A549 (cell line): ENCODE results near the gene AUTS2. TPM values are rescaled to one million over a fixed set of nuclear protein-coding genes. Genes with fewer than 3 reads are reported as not detected.

Experiments
- ATAC-seq, 2 experiments: fragments of 200-7000 bp in 1 of 2; fragments of >200 bp in 1 of 2; cut with Nextera tagmentation in 1 of 2; cut with Tn5 transposase in 1 of 2; 3 replicates each; pipeline versions ENCODE4 v1.8.0 to v1.9.1; 2018 to 2020; ENCODE audit warnings: mild to moderate bottlenecking in 1 of 2, moderate library complexity in 1 of 2
- CTCF ChIA-PET: fragments of 300-600 bp; sonication (Branson Sonifier 250); formaldehyde crosslinking; extraction: SDS; loops from one replicate; lab custom pipeline; 2021; ENCODE audit warnings: antibody characterized with exemption, inconsistent platforms; lab: Yijun Ruan, JAX
- POLR2A ChIA-PET: fragments of 350-600 bp; formaldehyde crosslinking; extraction: SDS; loops from one replicate; lab custom pipeline; 2021; ENCODE audit warnings: antibody characterized with exemption, inconsistent platforms; lab: Yijun Ruan, JAX
- DNase-seq, 2 experiments: peaks; one replicate each; pipeline versions ENCODE4 v3.0.0 to v3.0.0-alpha.2; 2011 to 2016; ENCODE audit warnings: low read depth in 1 of 2, low spot score in 1 of 2
- FAIRE-seq: peaks from 2 replicates; lab custom pipeline; 2011; peaks lifted over from hg19 to GRCh38; lab: Jason Lieb, UNC
- H3K27ac ChIP-seq, 2 experiments: fragments of >200 bp; sonication (Bioruptor Twin); formaldehyde crosslinking; 3 replicates each; pipeline ENCODE4 v1.5.1; 2016 to 2017
- H3K4me1 ChIP-seq: fragments of >200 bp; sonication (Bioruptor Twin); formaldehyde crosslinking; 3 replicates; pipeline ENCODE4 v1.6.1; 2016
- H3K4me2 ChIP-seq: fragments of >200 bp; sonication (Bioruptor Twin); formaldehyde crosslinking; 3 replicates; pipeline ENCODE4 v1.6.1; 2016
- H3K4me3 ChIP-seq: fragments of >200 bp; sonication (Bioruptor Twin); formaldehyde crosslinking; 3 replicates; pipeline ENCODE4 v1.5.1; 2016
- H3K9me3 ChIP-seq: fragments of >200 bp; sonication (Bioruptor Twin); formaldehyde crosslinking; 3 replicates; pipeline ENCODE4 v1.6.1; 2016
- ATOH8 ChIP-seq: fragments of 250-450 bp; sonication (Bioruptor Pico); IDR thresholded peaks from 2 replicates; pipeline ENCODE4 v1.5.0; 2020; ENCODE audit warnings: low read depth, mild to moderate bottlenecking, moderate library complexity
- CBX2 ChIP-seq: fragments of 200-600 bp; sonication (generic); IDR thresholded peaks from 2 replicates; pipeline ENCODE4 v1.6.1; 2016; ENCODE audit warnings: low read depth, mild to moderate bottlenecking, borderline replicate concordance
- CBX8 ChIP-seq: fragments of 200-600 bp; sonication (generic); IDR thresholded peaks from 2 replicates; pipeline ENCODE4 v1.6.1; 2016
- EHF ChIP-seq: fragments of 250-450 bp; sonication (Bioruptor Pico); IDR thresholded peaks from 2 replicates; pipeline ENCODE4 v1.5.0; 2020; ENCODE audit warnings: mild to moderate bottlenecking
- FOXS1 ChIP-seq: fragments of 250-450 bp; sonication (Bioruptor Pico); IDR thresholded peaks from 2 replicates; pipeline ENCODE4 v1.5.0; 2020; ENCODE audit warnings: mild to moderate bottlenecking, moderate library complexity
- HMGXB4 ChIP-seq: fragments of 250-450 bp; sonication (Bioruptor Pico); IDR thresholded peaks from 2 replicates; pipeline ENCODE4 v1.5.0; 2021; ENCODE audit warnings: mild to moderate bottlenecking, moderate library complexity, borderline replicate concordance
- HOXA7 ChIP-seq: fragments of 250-450 bp; sonication (Bioruptor Pico); IDR thresholded peaks from 2 replicates; pipeline ENCODE4 v1.5.0; 2020; ENCODE audit warnings: mild to moderate bottlenecking, moderate library complexity
- HOXB13 ChIP-seq: fragments of 250-450 bp; sonication (Bioruptor Pico); IDR thresholded peaks from 2 replicates; pipeline ENCODE4 v1.5.0; 2020; ENCODE audit warnings: low read depth, mild to moderate bottlenecking, moderate library complexity
- KDM5A ChIP-seq: fragments of 200-600 bp; sonication (generic); IDR thresholded peaks from 2 replicates; pipeline ENCODE4 v1.6.1; 2016; ENCODE audit warnings: antibody characterized with exemption, mild to moderate bottlenecking
- NFE2L2 ChIP-seq: fragments of 150-350 bp; conservative IDR thresholded peaks from 2 replicates; pipeline ENCODE4 v1.6.1; 2014; ENCODE audit warnings: low read length
- PBX3 ChIP-seq: IDR thresholded peaks from 2 replicates; pipeline ENCODE4 v1.6.1; 2012
- PHF8 ChIP-seq: fragments of 200-600 bp; sonication (generic); IDR thresholded peaks from 2 replicates; pipeline ENCODE4 v1.6.1; 2016; ENCODE audit warnings: low read depth, mild to moderate bottlenecking, antibody characterized with exemption, moderate library complexity, borderline replicate concordance
- RARB ChIP-seq: fragments of 250-450 bp; sonication (Bioruptor Pico); IDR thresholded peaks from 2 replicates; pipeline ENCODE4 v1.8.0; 2021; ENCODE audit warnings: mild to moderate bottlenecking, moderate library complexity
- REST ChIP-seq: fragments of 200-600 bp; sonication (generic); IDR thresholded peaks from 2 replicates; pipeline ENCODE4 v1.6.1; 2016; ENCODE audit warnings: antibody characterized with exemption, mild to moderate bottlenecking, moderate library complexity
- TFCP2L1 ChIP-seq: fragments of 250-450 bp; sonication (Bioruptor Pico); IDR thresholded peaks from 2 replicates; pipeline ENCODE4 v1.5.0; 2021; ENCODE audit warnings: mild to moderate bottlenecking
- ZNF302 ChIP-seq: fragments of 250-450 bp; sonication (Bioruptor Pico); IDR thresholded peaks from 2 replicates; pipeline ENCODE4 v1.9.0; 2021; ENCODE audit warnings: inconsistent platforms, mild to moderate bottlenecking, moderate library complexity
- WGBS: methylation state at CpG from one replicate; pipeline ENCODE4 v1.1.6; 2017; ENCODE audit errors: missing lambda C conversion rate; 5-methylcytosine and 5-hydroxymethylcytosine counted together
- polyA plus RNA-seq, 4 experiments: library from polyadenylated mRNA; depleted of rRNA in 3 of 4; stranded (reverse); fragments of >200 nt; fragmentation: RNase III in 1 of 4; extraction: RNeasy Plus Mini Kit Qiagen cat#74134 plus additional on column Dnase treatment in 1 of 4; gene quantifications; 2 replicates in 3 of 4; 3 replicates in 1 of 4; pipeline ENCODE4 v1.2.3, GENCODE V29; 2011 to 2017
- TF ChIP-seq, protein P1 (sequence below): fragments of >200 bp; sonication (Bioruptor Twin); formaldehyde crosslinking; IDR thresholded peaks from 2 replicates; pipeline ENCODE4 v1.6.1; 2016
- TF ChIP-seq, protein P2 (sequence below): IDR thresholded peaks from 2 replicates; pipeline ENCODE4 v1.6.1; 2012; ENCODE audit warnings: low read depth, borderline replicate concordance

Gene AUTS2
- polyA plus RNA-seq, 2 of the 4 experiments (the other 2 are of a cell fraction), result 1.6 to 3.6 TPM

DNA sequence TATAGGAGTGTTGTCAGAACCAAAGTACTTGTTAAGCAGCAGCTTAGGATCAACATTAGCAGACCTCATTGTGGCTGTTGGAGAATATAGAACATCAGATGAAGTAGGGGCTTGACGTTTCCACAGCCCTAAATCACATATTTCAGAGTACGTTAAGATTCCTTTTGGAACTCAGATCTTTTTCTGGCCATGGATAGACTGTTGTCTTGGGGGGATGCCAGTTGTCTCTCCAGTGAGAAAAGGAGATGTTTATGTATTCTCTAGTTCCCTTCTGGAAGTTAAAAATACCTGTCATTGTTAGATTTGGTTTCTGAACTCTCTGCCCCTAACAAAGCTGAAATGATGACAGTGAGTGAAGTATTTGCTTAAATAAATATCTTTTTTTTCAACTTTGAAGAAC is 191.3 kb downstream of the AUTS2 start:
- WGBS, result 32% methylated on average over 2 of the region's 2 CpGs
- CTCF ChIA-PET, result no interaction called here
- H3K9me3 ChIP-seq, result no peaks in the 10 kb centered on the region
- no peak overlapping the region for H3K4me2 ChIP-seq
- no peaks in the 10 kb centered on the region for H3K4me1 ChIP-seq
- POLR2A ChIA-PET, result no interaction called here
- FAIRE-seq (no peak), ATAC-seq (no peak), DNase-seq (no peak)
- H3K27ac ChIP-seq, result no peak overlapping the region
- H3K4me3 ChIP-seq, result no peak overlapping the region
- TF ChIP-seq RARB (CRISPR knock-in tag), result no peak
- TF ChIP-seq KDM5A, result no peak
- TF ChIP-seq CBX2, result no peak
- TF ChIP-seq, protein P1, sequence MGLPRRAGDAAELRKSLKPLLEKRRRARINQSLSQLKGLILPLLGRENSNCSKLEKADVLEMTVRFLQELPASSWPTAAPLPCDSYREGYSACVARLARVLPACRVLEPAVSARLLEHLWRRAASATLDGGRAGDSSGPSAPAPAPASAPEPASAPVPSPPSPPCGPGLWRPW, result no peak
- no peak for TF ChIP-seq FOXS1 (CRISPR knock-in tag)
- TF ChIP-seq REST, result no peak
- no peak for TF ChIP-seq EHF (CRISPR knock-in tag)
- TF ChIP-seq TFCP2L1, result no peak
- TF ChIP-seq NFE2L2, result no peak
- TF ChIP-seq CBX8, result no peak
- no peak for TF ChIP-seq PBX3
- TF ChIP-seq PHF8, result no peak
- TF ChIP-seq ATOH8 (CRISPR knock-in tag), result no peak
- no peak for TF ChIP-seq HMGXB4 (CRISPR knock-in tag)
- TF ChIP-seq HOXA7 (CRISPR knock-in tag), result no peak
- TF ChIP-seq ZNF302, result no peak
- TF ChIP-seq HOXB13, result no peak
- TF ChIP-seq, protein P2, sequence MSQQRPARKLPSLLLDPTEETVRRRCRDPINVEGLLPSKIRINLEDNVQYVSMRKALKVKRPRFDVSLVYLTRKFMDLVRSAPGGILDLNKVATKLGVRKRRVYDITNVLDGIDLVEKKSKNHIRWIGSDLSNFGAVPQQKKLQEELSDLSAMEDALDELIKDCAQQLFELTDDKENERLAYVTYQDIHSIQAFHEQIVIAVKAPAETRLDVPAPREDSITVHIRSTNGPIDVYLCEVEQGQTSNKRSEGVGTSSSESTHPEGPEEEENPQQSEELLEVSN, result no peak
